OCI-LY1 (cell line): ENCODE measurements around the gene SLC25A1.

Source experiments
- H2AFZ ChIP-seq: fragments of 200-600 bp; sonication (generic), shearing (Covaris generic); 2 replicates; pipeline ENCODE4 v1.6.0; 2014; ENCODE audit warnings: antibody characterized with exemption, mild to moderate bottlenecking, low read length
- H3F3A ChIP-seq: fragments of 200-600 bp; sonication (generic), shearing (Covaris generic); 2 replicates; pipeline ENCODE4 v1.6.0; 2014; ENCODE audit warnings: mild to moderate bottlenecking, antibody characterized with exemption, low read length, moderate library complexity; ENCODE audit not compliant: insufficient read depth
- H3K27ac ChIP-seq: fragments of 200-600 bp; sonication (generic); 2 replicates; pipeline ENCODE4 v1.5.1; 2014; ENCODE audit warnings: low read length, mixed run types, mild to moderate bottlenecking, low read depth; ENCODE audit not compliant: poor library complexity, severe bottlenecking
- H3K27me3 ChIP-seq: fragments of 200-600 bp; sonication (generic); 2 replicates; pipeline ENCODE4 v1.6.0; 2014; ENCODE audit warnings: antibody characterized with exemption, mild to moderate bottlenecking, low read length, moderate library complexity; ENCODE audit not compliant: insufficient read depth
- H3K36me3 ChIP-seq: fragments of 200-600 bp; sonication (generic); 2 replicates; pipeline ENCODE4 v1.6.1; 2014; ENCODE audit warnings: mild to moderate bottlenecking, antibody characterized with exemption, low read length, moderate library complexity, mixed read lengths; ENCODE audit not compliant: insufficient read depth
- H3K4me1 ChIP-seq: fragments of 200-600 bp; sonication (generic); 2 replicates; pipeline ENCODE4 v1.5.1; 2014; ENCODE audit warnings: mild to moderate bottlenecking, low read length, moderate library complexity; ENCODE audit not compliant: insufficient read depth, severe bottlenecking
- H3K4me2 ChIP-seq: fragments of 200-600 bp; sonication (generic), shearing (Covaris generic); 2 replicates; pipeline ENCODE4 v1.6.1; 2014; ENCODE audit warnings: low read length
- H3K4me3 ChIP-seq: fragments of 200-600 bp; sonication (generic); 2 replicates; pipeline ENCODE4 v1.5.1; 2014; ENCODE audit warnings: low read length, low read depth, mild to moderate bottlenecking, mixed read lengths; ENCODE audit not compliant: poor library complexity, severe bottlenecking
- H3K79me2 ChIP-seq: fragments of 200-600 bp; shearing (Covaris generic); 2 replicates; pipeline ENCODE4 v1.6.1; 2016; ENCODE audit warnings: mixed run types, low read length, mixed read lengths; ENCODE audit not compliant: insufficient read depth
- H3K9ac ChIP-seq: fragments of 200-600 bp; sonication (generic), shearing (Covaris generic); 2 replicates; pipeline ENCODE4 v1.6.1; 2014; ENCODE audit warnings: mild to moderate bottlenecking, low read length, mixed read lengths
- H3K9me2 ChIP-seq: fragments of 200-600 bp; sonication (generic), shearing (Covaris generic); 2 replicates; pipeline ENCODE4 v1.6.1; 2014; ENCODE audit warnings: low read depth, mild to moderate bottlenecking, low read length, mixed read lengths
- H3K9me3 ChIP-seq: fragments of 200-600 bp; shearing (Covaris generic); 2 replicates; pipeline ENCODE4 v1.6.1; 2014; ENCODE audit warnings: low read length, mixed read lengths
- H4K20me1 ChIP-seq: fragments of 200-600 bp; sonication (generic), shearing (Covaris generic); 2 replicates; pipeline ENCODE4 v1.6.0; 2016; ENCODE audit warnings: mild to moderate bottlenecking, low read length; ENCODE audit not compliant: insufficient read depth
- EZH2 ChIP-seq: fragments of 200-600 bp; sonication (generic), shearing (Covaris generic); IDR thresholded peaks from 2 replicates; pipeline ENCODE4 v1.8.0; 2017; ENCODE audit warnings: borderline replicate concordance, mixed run types, mild to moderate bottlenecking, antibody characterized with exemption, low read length, moderate library complexity, mixed read lengths
- TF ChIP-seq, protein P1 (sequence below): fragments of 200-600 bp; sonication (generic), shearing (Covaris generic); IDR thresholded peaks from 2 replicates; pipeline ENCODE4 v1.5.1; 2017; ENCODE audit warnings: mild to moderate bottlenecking, antibody characterized with exemption, low read length, moderate library complexity, mixed read lengths

The SLC25A1 gene

DNA sequence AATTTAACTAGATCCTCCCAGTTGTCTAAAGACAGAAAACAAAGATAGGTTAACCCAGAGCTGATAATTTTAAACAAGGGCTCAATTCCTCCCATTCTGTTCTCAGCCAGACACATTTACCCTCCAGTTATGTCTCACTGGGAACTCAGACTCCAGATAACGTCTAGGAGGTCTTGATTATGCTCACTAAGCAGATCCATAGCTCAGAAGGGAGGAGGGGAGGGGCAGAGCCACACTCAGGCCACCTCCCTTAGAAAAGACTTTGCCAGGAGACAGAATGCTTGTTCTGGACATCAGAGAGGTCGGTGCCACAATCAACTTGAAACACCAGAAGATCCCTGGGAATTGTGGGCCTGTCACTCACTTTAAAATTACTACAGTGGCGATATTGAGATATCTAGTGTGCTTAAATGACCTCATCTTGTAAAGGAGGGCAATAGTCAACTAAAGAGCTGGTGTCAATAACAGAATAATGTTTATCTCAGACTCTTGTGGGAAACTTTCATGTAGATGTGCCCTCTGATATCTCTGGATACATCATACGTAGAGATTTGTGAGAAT, 29.8 kb upstream of the SLC25A1 start:
- H3K27me3 ChIP-seq, result peaks cover 6% of the 10 kb centered on the region; the same call in 1 of the 2 replicates
- no peaks in the 10 kb centered on the region for H3K4me1 ChIP-seq
- no peak overlapping the region for H3K4me2 ChIP-seq
- H3F3A ChIP-seq, result no peaks in the 10 kb centered on the region
- no peak overlapping the region for H3K27ac ChIP-seq
- no peaks in the 10 kb centered on the region for H3K9me3 ChIP-seq
- no peaks in the 10 kb centered on the region for H3K79me2 ChIP-seq
- H3K9me2 ChIP-seq, result no peaks in the 10 kb centered on the region
- H3K4me3 ChIP-seq, result no peak overlapping the region
- no peak overlapping the region for H2AFZ ChIP-seq
- H4K20me1 ChIP-seq, result no peaks in the 10 kb centered on the region
- no peaks in the 10 kb centered on the region for H3K36me3 ChIP-seq
- H3K9ac ChIP-seq, result no peak overlapping the region
- TF ChIP-seq, protein P1, sequence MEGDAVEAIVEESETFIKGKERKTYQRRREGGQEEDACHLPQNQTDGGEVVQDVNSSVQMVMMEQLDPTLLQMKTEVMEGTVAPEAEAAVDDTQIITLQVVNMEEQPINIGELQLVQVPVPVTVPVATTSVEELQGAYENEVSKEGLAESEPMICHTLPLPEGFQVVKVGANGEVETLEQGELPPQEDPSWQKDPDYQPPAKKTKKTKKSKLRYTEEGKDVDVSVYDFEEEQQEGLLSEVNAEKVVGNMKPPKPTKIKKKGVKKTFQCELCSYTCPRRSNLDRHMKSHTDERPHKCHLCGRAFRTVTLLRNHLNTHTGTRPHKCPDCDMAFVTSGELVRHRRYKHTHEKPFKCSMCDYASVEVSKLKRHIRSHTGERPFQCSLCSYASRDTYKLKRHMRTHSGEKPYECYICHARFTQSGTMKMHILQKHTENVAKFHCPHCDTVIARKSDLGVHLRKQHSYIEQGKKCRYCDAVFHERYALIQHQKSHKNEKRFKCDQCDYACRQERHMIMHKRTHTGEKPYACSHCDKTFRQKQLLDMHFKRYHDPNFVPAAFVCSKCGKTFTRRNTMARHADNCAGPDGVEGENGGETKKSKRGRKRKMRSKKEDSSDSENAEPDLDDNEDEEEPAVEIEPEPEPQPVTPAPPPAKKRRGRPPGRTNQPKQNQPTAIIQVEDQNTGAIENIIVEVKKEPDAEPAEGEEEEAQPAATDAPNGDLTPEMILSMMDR, result no peak
- no peak for TF ChIP-seq EZH2

DNA sequence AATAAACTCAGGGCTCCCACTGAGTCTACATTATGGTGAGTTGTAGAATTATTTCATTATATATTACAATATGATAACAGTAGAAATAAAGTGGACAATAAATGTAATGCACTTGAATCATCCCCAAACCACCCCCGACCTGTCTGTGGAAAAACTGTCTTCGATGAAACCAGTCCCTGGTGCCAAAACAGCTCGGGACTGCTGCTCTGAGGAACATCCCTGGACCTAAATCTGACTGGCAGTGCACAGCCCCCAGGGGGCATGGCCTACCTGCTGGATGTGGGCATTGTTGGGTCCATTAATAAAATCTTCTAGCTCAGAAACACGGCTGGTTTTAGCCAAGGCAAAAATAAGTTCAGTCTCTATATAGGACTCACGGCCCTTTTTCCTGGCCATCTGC, 29.3 kb upstream of the SLC25A1 start:
- peaks cover 6% of the 10 kb centered on the region; the same call in 1 of the 2 replicates for H3K27me3 ChIP-seq
- no peak for TF ChIP-seq EZH2
- H3K9ac ChIP-seq, result no peak overlapping the region

DNA sequence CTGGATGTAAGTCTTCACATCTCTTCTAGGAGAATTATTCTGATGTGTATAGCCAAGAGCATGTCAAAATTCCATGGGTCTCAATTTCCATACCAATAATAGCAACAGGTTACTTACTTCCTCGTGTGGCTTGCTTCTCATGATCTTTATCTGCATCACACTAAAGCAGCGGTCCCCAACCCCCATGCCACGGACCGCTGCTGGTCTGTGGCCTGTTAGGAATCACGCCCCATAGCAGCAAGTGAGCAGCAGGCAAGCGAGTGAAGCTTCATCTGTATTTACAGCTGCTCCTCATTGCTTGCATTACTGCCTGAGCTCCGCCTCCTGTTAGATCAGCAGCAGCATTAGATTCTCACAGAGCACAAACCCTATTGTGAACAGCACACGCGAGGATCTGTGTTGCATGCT, 28.9 kb upstream of the SLC25A1 start:
- H3K9ac ChIP-seq, result no peak overlapping the region
- TF ChIP-seq, protein P1, result no peak
- TF ChIP-seq EZH2, result no peak
- H3K27me3 ChIP-seq, result peaks cover 6% of the 10 kb centered on the region; the same call in 1 of the 2 replicates

More for the DNA sequence above, 29.3 kb upstream of the SLC25A1 start:
- Histone ChIP-seq H3K27ac (no peak overlapping the region), H3K4me2 (no peak overlapping the region), H3F3A (no peaks in the 10 kb centered on the region), H3K9me3 (no peaks in the 10 kb centered on the region), H3K79me2 (no peaks in the 10 kb centered on the region), H3K4me1 (no peaks in the 10 kb centered on the region), H4K20me1 (no peaks in the 10 kb centered on the region), H2AFZ (no peak overlapping the region), H3K4me3 (no peak overlapping the region), H3K9me2 (no peaks in the 10 kb centered on the region), H3K36me3 (no peaks in the 10 kb centered on the region)

GRCh38 chr22:19206287-19206686, 27.8 kb upstream of the SLC25A1 start:
- no peaks in the 10 kb centered on the region for H3K9me2 ChIP-seq
- H3K4me2 ChIP-seq, result no peak overlapping the region
- no peak overlapping the region for H3K4me3 ChIP-seq
- peaks cover 6% of the 10 kb centered on the region; the same call in 1 of the 2 replicates for H3K27me3 ChIP-seq
- H3K9me3 ChIP-seq, result no peaks in the 10 kb centered on the region
- H3K36me3 ChIP-seq, result no peaks in the 10 kb centered on the region
- H2AFZ ChIP-seq, result no peak overlapping the region
- no peak overlapping the region for H3K9ac ChIP-seq
- no peak overlapping the region for H3K27ac ChIP-seq
- no peaks in the 10 kb centered on the region for H4K20me1 ChIP-seq
- TF ChIP-seq, protein P1, result no peak
- no peak for TF ChIP-seq EZH2
- H3K79me2 ChIP-seq, result no peaks in the 10 kb centered on the region
- H3F3A ChIP-seq, result no peaks in the 10 kb centered on the region
- no peaks in the 10 kb centered on the region for H3K4me1 ChIP-seq

More for the DNA sequence above, 28.9 kb upstream of the SLC25A1 start:
- no peaks in the 10 kb centered on the region for H3K4me1 ChIP-seq
- no peaks in the 10 kb centered on the region for H3K9me2 ChIP-seq
- no peak overlapping the region for H3K4me3 ChIP-seq
- no peaks in the 10 kb centered on the region for H3F3A ChIP-seq
- H4K20me1 ChIP-seq, result no peaks in the 10 kb centered on the region
- H3K79me2 ChIP-seq, result no peaks in the 10 kb centered on the region
- H3K27ac ChIP-seq, result no peak overlapping the region
- no peaks in the 10 kb centered on the region for H3K9me3 ChIP-seq
- H3K36me3 ChIP-seq, result no peaks in the 10 kb centered on the region
- H2AFZ ChIP-seq, result no peak overlapping the region
- H3K4me2 ChIP-seq, result no peak overlapping the region
